ENCODE data around the gene GPR180.

Gene GPR180

GRCh38 chr13:94601446-94602431 lies at the start of gene GPR180:
Gene GPR180, plus strand, starts transcription at chr13:94601857. Its CDS starts 71 bp downstream, at chr13:94601928.
- DNase-seq = peak; percentile 99

- DNase-seq = no peak
Measured at GRCh38 chr13:94552095-94552494, 49.6 kb upstream of the GPR180 start.

- DNase-seq = no peak
Measured at GRCh38 chr13:94553766-94554165, 47.9 kb upstream of the GPR180 start.

- DNase-seq = no peak
Measured at GRCh38 chr13:94556041-94556440, 45.6 kb upstream of the GPR180 start.

- no peak for DNase-seq
Measured at GRCh38 chr13:94556621-94557020, 45.0 kb upstream of the GPR180 start.

GRCh38 chr13:94557684-94558235 lies 43.9 kb upstream of the GPR180 start:
- no peak for DNase-seq

GRCh38 chr13:94558716-94559115 lies 42.9 kb upstream of the GPR180 start:
- no peak for DNase-seq

GRCh38 chr13:94559222-94559795 lies 42.3 kb upstream of the GPR180 start:
- DNase-seq = no peak

- DNase-seq = no peak
Measured at GRCh38 chr13:94560116-94560515, 41.5 kb upstream of the GPR180 start.

- DNase-seq = no peak
Measured at GRCh38 chr13:94561126-94561525, 40.5 kb upstream of the GPR180 start.

- no peak for DNase-seq
Measured at GRCh38 chr13:94567581-94567980, 34.1 kb upstream of the GPR180 start.

- DNase-seq = no peak
Measured at GRCh38 chr13:94568443-94568842, 33.2 kb upstream of the GPR180 start.

GRCh38 chr13:94569615-94570014 lies 32.0 kb upstream of the GPR180 start:
- no peak for DNase-seq

GRCh38 chr13:94579063-94579462 lies 22.6 kb upstream of the GPR180 start:
- DNase-seq = no peak

- DNase-seq = no peak
Measured at GRCh38 chr13:94583926-94584325, 17.7 kb upstream of the GPR180 start.

- no peak for DNase-seq
Measured at GRCh38 chr13:94585543-94586101, 16.0 kb upstream of the GPR180 start.

- DNase-seq = no peak
Measured at GRCh38 chr13:94586371-94586770, 15.3 kb upstream of the GPR180 start.

GRCh38 chr13:94588541-94588940 lies 13.1 kb upstream of the GPR180 start:
- no peak for DNase-seq

GRCh38 chr13:94590744-94591143 lies 10.9 kb upstream of the GPR180 start:
- DNase-seq = no peak

GRCh38 chr13:94595001-94595949 lies 6.4 kb upstream of the GPR180 start:
- peak; percentile 30 for DNase-seq

- DNase-seq = peak; percentile 91
Measured at GRCh38 chr13:94595950-94596574, 5.6 kb upstream of the GPR180 start, which contains the start of gene TGDS. Gene TGDS, minus strand, starts transcription at chr13:94596152. Its CDS starts 16 bp downstream, at chr13:94596136.

GRCh38 chr13:94596575-94596971 lies 5.1 kb upstream of the GPR180 start:
- DNase-seq = no peak

All from EL (cell line).